Activated CD4-positive, alpha-beta T cell treated with anti-CD3 and anti-CD28 coated beads, Interleukin-2, amount 50 U/mL, for 1 hour (primary cell): ENCODE data around the gene NELL1.

Source experiments
- DNase-seq: peaks from one replicate; pipeline ENCODE4 v3.0.0-alpha.2; 2020

NELL1 gene

GRCh38 chr11:21529187-21529586 is 859.8 kb downstream of the NELL1 start:
- no peak for DNase-seq

GRCh38 chr11:21534288-21534687 is 864.9 kb downstream of the NELL1 start:
- no peak for DNase-seq

GRCh38 chr11:21537980-21538379 is 868.6 kb downstream of the NELL1 start:
- DNase-seq = no peak

- DNase-seq = no peak
Observed at GRCh38 chr11:21541187-21541751, 871.9 kb downstream of the NELL1 start.

- DNase-seq = no peak
Observed at GRCh38 chr11:21543901-21544300, 874.5 kb downstream of the NELL1 start.

GRCh38 chr11:21545699-21546098 is 876.3 kb downstream of the NELL1 start:
- no peak for DNase-seq

- no peak for DNase-seq
Observed at GRCh38 chr11:21546703-21547102, 877.3 kb downstream of the NELL1 start.

- DNase-seq = no peak
Observed at GRCh38 chr11:21552911-21553310, 883.5 kb downstream of the NELL1 start.

- DNase-seq = no peak
Observed at GRCh38 chr11:21553795-21554194, 884.4 kb downstream of the NELL1 start.

- DNase-seq = no peak
Observed at GRCh38 chr11:21554284-21554683, 884.9 kb downstream of the NELL1 start.

GRCh38 chr11:21556926-21557325 is 887.5 kb downstream of the NELL1 start:
- no peak for DNase-seq

GRCh38 chr11:21560466-21560975 is 891.1 kb downstream of the NELL1 start:
- DNase-seq = no peak

GRCh38 chr11:21561581-21561980 is 892.2 kb downstream of the NELL1 start:
- DNase-seq = no peak

- DNase-seq = no peak
Observed at GRCh38 chr11:21564095-21564494, 894.7 kb downstream of the NELL1 start.

GRCh38 chr11:21564833-21565682 is 895.7 kb downstream of the NELL1 start:
- no peak for DNase-seq

GRCh38 chr11:21566521-21567117 is 897.2 kb downstream of the NELL1 start:
- DNase-seq = no peak

- no peak for DNase-seq
Observed at GRCh38 chr11:21567645-21568290, 898.4 kb downstream of the NELL1 start.

GRCh38 chr11:21572210-21572609 is 902.8 kb downstream of the NELL1 start:
- DNase-seq = no peak

GRCh38 chr11:21582791-21583190 is 913.4 kb downstream of the NELL1 start:
- no peak for DNase-seq

GRCh38 chr11:21588754-21589153 is 919.4 kb downstream of the NELL1 start:
- DNase-seq = no peak

- DNase-seq = no peak
Observed at GRCh38 chr11:21602699-21603098, 933.3 kb downstream of the NELL1 start.

- DNase-seq = no peak
Observed at GRCh38 chr11:21603886-21604285, 934.5 kb downstream of the NELL1 start.

- DNase-seq = no peak
Observed at GRCh38 chr11:21604564-21604963, 935.2 kb downstream of the NELL1 start.
